ENCODE data around the gene TCF7.

Gene TCF7

DNA sequence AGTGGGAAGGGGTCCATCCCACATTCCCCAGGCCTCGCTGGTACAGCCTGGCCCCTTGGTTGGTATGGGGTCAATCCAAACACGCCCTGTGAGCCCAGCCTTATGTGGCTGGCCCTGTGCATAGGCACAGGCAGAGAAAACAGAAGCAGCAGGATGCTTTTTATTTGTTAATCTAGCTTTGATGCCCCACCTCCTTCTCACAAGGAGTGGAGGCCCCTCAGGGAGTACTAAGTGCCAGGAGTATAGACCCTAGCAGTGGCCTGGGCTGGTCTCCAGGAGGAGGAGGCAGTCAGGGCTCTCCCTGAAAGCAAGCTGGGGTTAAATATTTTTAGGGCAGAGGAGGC lies 14.6 kb upstream of the TCF7 start:
- no peaks in the 10 kb centered on the region for H3K9me3 ChIP-seq (ENCODE audit: control insufficient read depth in 1 of 2, low read length in 2 of 2)
- peak overlapping the region in 1 of 2 donors; percentile 21 for H3K9ac ChIP-seq (ENCODE audit: low read depth in 1 of 2, low read length in 2 of 2)
- H3K4me1 ChIP-seq (ENCODE audit: control insufficient read depth in 1 of 2, insufficient read depth in 2 of 2, low read length in 2 of 2) = peaks cover 33 to 39% of the 10 kb centered on the region in 2 donors
- no peak overlapping the region for H3K4me3 ChIP-seq (ENCODE audit: low read depth in 1 of 2, low read length in 2 of 2)
- no peaks in the 10 kb centered on the region for H3K36me3 ChIP-seq (ENCODE audit: control insufficient read depth in 1 of 2, insufficient read depth in 2 of 2, low read length in 2 of 2)
- no peak overlapping the region for H3K27ac ChIP-seq (ENCODE audit: low read depth, low read length)
- H3K27me3 ChIP-seq (ENCODE audit: control insufficient read depth in 1 of 2, insufficient read depth in 2 of 2, low read length in 2 of 2) = no peaks in the 10 kb centered on the region

DNA sequence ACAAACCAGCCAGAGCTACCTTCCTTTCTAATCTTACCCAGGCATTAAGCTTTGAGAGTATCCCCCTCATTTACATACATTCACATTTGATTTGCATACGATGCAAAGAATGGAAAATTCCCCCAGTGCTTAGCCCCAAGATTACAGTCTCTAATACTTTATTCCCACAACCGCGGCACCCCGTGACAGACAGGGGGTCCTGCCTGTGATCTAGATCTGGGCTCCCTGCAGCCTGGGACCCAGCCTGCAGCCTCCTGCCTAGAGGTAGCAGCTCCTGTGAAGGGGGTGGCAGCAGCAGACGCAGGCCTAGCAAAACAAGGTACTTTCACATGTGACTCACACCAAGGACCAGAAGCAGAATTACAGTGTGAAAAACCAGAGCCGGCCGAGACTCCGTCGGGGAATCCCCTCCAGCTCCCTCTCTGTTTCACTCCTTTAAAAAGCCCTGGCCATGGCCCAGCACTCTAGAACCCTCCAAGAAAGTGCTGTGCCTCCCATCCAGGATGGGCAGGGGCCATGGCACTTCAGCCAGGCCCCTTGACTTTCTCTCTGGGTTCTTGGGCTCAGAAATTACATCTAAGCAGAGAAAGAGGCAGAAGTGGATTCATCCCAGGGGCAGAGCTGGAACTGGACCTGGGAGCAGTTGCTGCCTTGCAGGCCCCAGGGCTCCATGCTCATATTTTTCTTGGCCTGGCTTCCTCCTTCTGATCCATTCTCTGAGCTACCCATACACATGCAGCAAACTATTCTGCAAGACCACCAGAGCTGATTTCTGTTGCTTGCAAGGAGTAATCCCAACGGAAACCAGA lies 14.0 kb upstream of the TCF7 start:
- H3K36me3 ChIP-seq (ENCODE audit: control insufficient read depth in 1 of 2, insufficient read depth in 2 of 2, low read length in 2 of 2) = no peaks in the 10 kb centered on the region
- H3K4me1 ChIP-seq (ENCODE audit: control insufficient read depth in 1 of 2, insufficient read depth in 2 of 2, low read length in 2 of 2) = peaks cover 30 to 37% of the 10 kb centered on the region in 2 donors
- H3K4me3 ChIP-seq (ENCODE audit: low read depth in 1 of 2, low read length in 2 of 2) = no peak overlapping the region
- no peak overlapping the region for H3K27ac ChIP-seq (ENCODE audit: low read depth, low read length)
- H3K9ac ChIP-seq (ENCODE audit: low read depth in 1 of 2, low read length in 2 of 2) = peak overlapping the region in 1 of 2 donors; percentile 21
- H3K9me3 ChIP-seq (ENCODE audit: control insufficient read depth in 1 of 2, low read length in 2 of 2) = no peaks in the 10 kb centered on the region
- H3K27me3 ChIP-seq (ENCODE audit: control insufficient read depth in 1 of 2, insufficient read depth in 2 of 2, low read length in 2 of 2) = no peaks in the 10 kb centered on the region

GRCh38 chr5:134101686-134102439 lies 12.6 kb upstream of the TCF7 start:
- no peak overlapping the region for H3K9ac ChIP-seq (ENCODE audit: low read depth in 1 of 2, low read length in 2 of 2)
- no peak overlapping the region for H3K27ac ChIP-seq (ENCODE audit: low read depth, low read length)
- no peaks in the 10 kb centered on the region for H3K36me3 ChIP-seq (ENCODE audit: control insufficient read depth in 1 of 2, insufficient read depth in 2 of 2, low read length in 2 of 2)
- no peaks in the 10 kb centered on the region for H3K27me3 ChIP-seq (ENCODE audit: control insufficient read depth in 1 of 2, insufficient read depth in 2 of 2, low read length in 2 of 2)
- H3K9me3 ChIP-seq (ENCODE audit: control insufficient read depth in 1 of 2, low read length in 2 of 2) = no peaks in the 10 kb centered on the region
- H3K4me1 ChIP-seq (ENCODE audit: control insufficient read depth in 1 of 2, insufficient read depth in 2 of 2, low read length in 2 of 2) = peaks cover 30 to 33% of the 10 kb centered on the region in 2 donors
- no peak overlapping the region for H3K4me3 ChIP-seq (ENCODE audit: low read depth in 1 of 2, low read length in 2 of 2)

DNA sequence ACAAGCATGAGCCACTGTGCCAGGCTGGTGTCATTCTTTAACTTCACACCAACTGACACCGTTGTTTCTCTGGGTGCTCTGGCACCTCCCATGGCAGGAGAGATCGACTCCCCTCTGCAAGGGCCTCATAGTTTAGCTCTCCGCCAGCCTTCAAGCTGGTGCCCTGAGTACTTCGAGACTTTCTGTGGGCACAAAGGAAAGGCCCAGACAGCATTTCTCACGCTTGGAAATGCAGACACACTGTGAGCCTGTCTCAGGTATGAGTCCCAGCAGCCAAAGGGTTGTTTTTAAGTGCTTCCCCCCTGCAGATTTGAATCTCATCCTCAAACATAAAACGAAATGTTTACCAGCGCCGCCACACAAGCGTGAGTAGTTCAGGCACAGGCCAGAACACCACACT lies 11.1 kb upstream of the TCF7 start:
- Histone ChIP-seq H3K4me1 (ENCODE audit: control insufficient read depth in 1 of 2, insufficient read depth in 2 of 2, low read length in 2 of 2) (peaks cover 28 to 31% of the 10 kb centered on the region in 2 donors), H3K27ac (ENCODE audit: low read depth, low read length) (no peak overlapping the region), H3K9ac (ENCODE audit: low read depth in 1 of 2, low read length in 2 of 2) (no peak overlapping the region), H3K4me3 (ENCODE audit: low read depth in 1 of 2, low read length in 2 of 2) (no peak overlapping the region), H3K36me3 (ENCODE audit: control insufficient read depth in 1 of 2, insufficient read depth in 2 of 2, low read length in 2 of 2) (no peaks in the 10 kb centered on the region), H3K27me3 (ENCODE audit: control insufficient read depth in 1 of 2, insufficient read depth in 2 of 2, low read length in 2 of 2) (no peaks in the 10 kb centered on the region), H3K9me3 (ENCODE audit: control insufficient read depth in 1 of 2, low read length in 2 of 2) (no peaks in the 10 kb centered on the region)

DNA sequence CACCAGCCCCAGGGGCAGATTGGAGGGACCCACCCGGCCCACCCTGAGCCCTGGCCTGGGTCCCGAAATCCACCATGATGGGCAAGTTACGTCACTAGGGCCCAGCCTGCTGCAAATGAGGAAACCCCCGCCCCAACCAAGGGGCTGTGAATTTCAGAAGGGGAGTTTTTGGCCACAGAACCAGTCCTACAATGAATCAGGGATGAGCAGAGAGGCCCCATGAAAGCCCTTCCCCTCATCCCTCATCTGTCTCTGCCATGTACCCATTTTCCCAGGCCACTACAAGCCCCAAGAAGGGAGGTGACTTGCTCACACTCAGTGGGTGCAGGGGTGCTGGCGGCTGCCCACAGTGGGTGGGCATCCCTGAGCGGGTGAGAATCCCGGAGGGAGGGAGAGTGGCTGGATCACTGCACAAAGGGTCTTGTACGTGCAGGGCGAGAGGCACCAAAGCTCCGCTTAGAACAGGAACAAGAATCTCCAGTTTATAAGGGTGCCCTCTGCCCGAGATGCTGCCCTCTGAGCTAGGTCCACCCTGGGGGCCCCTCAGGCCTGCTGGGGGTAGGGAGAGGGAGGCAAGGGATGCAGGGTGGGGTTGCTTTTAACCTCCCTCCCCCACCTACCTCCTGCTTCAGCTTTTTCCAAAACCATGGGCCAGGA lies 10.4 kb upstream of the TCF7 start:
- Histone ChIP-seq H3K9me3 (ENCODE audit: control insufficient read depth in 1 of 2, low read length in 2 of 2) (no peaks in the 10 kb centered on the region), H3K36me3 (ENCODE audit: control insufficient read depth in 1 of 2, insufficient read depth in 2 of 2, low read length in 2 of 2) (no peaks in the 10 kb centered on the region), H3K9ac (ENCODE audit: low read depth in 1 of 2, low read length in 2 of 2) (no peak overlapping the region), H3K27me3 (ENCODE audit: control insufficient read depth in 1 of 2, insufficient read depth in 2 of 2, low read length in 2 of 2) (no peaks in the 10 kb centered on the region), H3K4me3 (ENCODE audit: low read depth in 1 of 2, low read length in 2 of 2) (no peak overlapping the region), H3K27ac (ENCODE audit: low read depth, low read length) (no peak overlapping the region), H3K4me1 (ENCODE audit: control insufficient read depth in 1 of 2, insufficient read depth in 2 of 2, low read length in 2 of 2) (peaks cover 23% of the 10 kb centered on the region in 2 donors)

DNA sequence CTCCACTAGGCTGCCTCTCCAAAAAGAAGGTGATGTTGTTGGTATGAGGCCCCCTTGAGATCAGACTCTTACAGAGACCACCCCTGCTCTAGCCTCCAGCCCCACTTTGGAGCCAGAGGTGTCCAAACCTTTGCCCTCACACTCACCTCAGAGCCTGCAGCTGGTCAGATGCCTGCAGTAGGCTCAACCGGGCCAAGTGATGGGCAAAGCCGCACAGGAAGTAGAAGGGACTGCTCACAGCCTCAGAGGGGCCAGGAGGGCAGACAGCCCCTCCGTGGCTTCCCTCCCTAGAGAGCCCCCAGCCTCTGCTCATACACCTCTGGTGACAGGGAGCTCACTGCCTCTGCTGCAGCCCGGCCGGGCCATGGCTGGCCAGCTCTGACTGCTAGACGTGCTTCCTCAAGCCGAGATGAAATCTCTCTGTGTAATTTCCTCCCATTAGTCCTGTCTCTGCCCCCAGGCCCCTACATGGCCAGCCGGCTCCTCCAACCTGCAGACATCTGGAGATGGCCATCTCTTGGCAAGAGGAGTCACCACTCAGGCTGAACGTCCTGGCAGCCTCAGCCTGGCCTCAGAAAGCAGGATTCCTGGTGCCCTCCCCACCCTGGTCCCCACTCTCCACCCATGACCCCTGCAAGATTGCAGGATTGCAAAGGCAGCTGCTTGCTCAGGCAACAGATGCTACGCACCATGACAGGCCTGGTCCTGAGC lies 7.3 kb upstream of the TCF7 start:
- H3K9ac ChIP-seq (ENCODE audit: low read depth in 1 of 2, low read length in 2 of 2) = no peak overlapping the region
- no peaks in the 10 kb centered on the region for H3K36me3 ChIP-seq (ENCODE audit: control insufficient read depth in 1 of 2, insufficient read depth in 2 of 2, low read length in 2 of 2)
- no peak overlapping the region for H3K4me3 ChIP-seq (ENCODE audit: low read depth in 1 of 2, low read length in 2 of 2)
- no peaks in the 10 kb centered on the region for H3K9me3 ChIP-seq (ENCODE audit: control insufficient read depth in 1 of 2, low read length in 2 of 2)
- no peaks in the 10 kb centered on the region for H3K4me1 ChIP-seq (ENCODE audit: control insufficient read depth in 1 of 2, insufficient read depth in 2 of 2, low read length in 2 of 2)
- H3K27ac ChIP-seq (ENCODE audit: low read depth, low read length) = no peak overlapping the region
- peaks cover 0 to 3% of the 10 kb centered on the region in 2 donors for H3K27me3 ChIP-seq (ENCODE audit: control insufficient read depth in 1 of 2, insufficient read depth in 2 of 2, low read length in 2 of 2)

DNA sequence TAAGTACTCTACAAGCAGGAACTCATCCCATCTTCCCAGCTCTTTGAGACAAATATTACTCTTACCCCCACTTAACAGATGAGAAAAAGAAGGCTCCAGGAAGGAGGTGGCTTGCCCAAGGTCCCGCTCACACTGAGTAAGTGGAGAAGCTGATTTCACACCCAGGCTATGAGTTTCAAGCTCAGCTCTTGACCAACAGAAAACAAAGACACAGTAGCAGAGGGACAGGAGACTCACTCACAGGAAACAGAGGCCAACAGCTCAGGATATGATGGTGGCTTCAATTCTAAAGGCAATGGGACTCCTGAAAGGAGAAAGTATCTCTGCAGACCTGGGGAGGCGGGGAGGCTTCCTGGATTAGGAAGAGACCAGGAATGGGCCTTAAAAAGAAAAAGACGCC lies 6.7 kb upstream of the TCF7 start:
- H3K4me3 ChIP-seq (ENCODE audit: low read depth in 1 of 2, low read length in 2 of 2) = no peak overlapping the region
- H3K4me1 ChIP-seq (ENCODE audit: control insufficient read depth in 1 of 2, insufficient read depth in 2 of 2, low read length in 2 of 2) = no peaks in the 10 kb centered on the region
- H3K36me3 ChIP-seq (ENCODE audit: control insufficient read depth in 1 of 2, insufficient read depth in 2 of 2, low read length in 2 of 2) = no peaks in the 10 kb centered on the region
- peaks cover 0 to 3% of the 10 kb centered on the region in 2 donors for H3K27me3 ChIP-seq (ENCODE audit: control insufficient read depth in 1 of 2, insufficient read depth in 2 of 2, low read length in 2 of 2)
- no peak overlapping the region for H3K9ac ChIP-seq (ENCODE audit: low read depth in 1 of 2, low read length in 2 of 2)
- H3K27ac ChIP-seq (ENCODE audit: low read depth, low read length) = no peak overlapping the region
- no peaks in the 10 kb centered on the region for H3K9me3 ChIP-seq (ENCODE audit: control insufficient read depth in 1 of 2, low read length in 2 of 2)

- Histone ChIP-seq H3K36me3 (ENCODE audit: control insufficient read depth in 1 of 2, insufficient read depth in 2 of 2, low read length in 2 of 2) (no peaks in the 10 kb centered on the region), H3K9ac (ENCODE audit: low read depth in 1 of 2, low read length in 2 of 2) (no peak overlapping the region), H3K4me3 (ENCODE audit: low read depth in 1 of 2, low read length in 2 of 2) (no peak overlapping the region), H3K4me1 (ENCODE audit: control insufficient read depth in 1 of 2, insufficient read depth in 2 of 2, low read length in 2 of 2) (peaks cover 3 to 9% of the 10 kb centered on the region in 2 donors), H3K27me3 (ENCODE audit: control insufficient read depth in 1 of 2, insufficient read depth in 2 of 2, low read length in 2 of 2) (peaks cover 6 to 8% of the 10 kb centered on the region in 2 donors), H3K27ac (ENCODE audit: low read depth, low read length) (no peak overlapping the region), H3K9me3 (ENCODE audit: control insufficient read depth in 1 of 2, low read length in 2 of 2) (no peaks in the 10 kb centered on the region)
Measured at GRCh38 chr5:134110382-134110781, 4.1 kb upstream of the TCF7 start.

- H3K27me3 ChIP-seq (ENCODE audit: control insufficient read depth in 1 of 2, insufficient read depth in 2 of 2, low read length in 2 of 2) = peaks cover 6 to 8% of the 10 kb centered on the region in 2 donors
- no peak overlapping the region for H3K9ac ChIP-seq (ENCODE audit: low read depth in 1 of 2, low read length in 2 of 2)
- peaks cover 3 to 20% of the 10 kb centered on the region in 2 donors for H3K4me1 ChIP-seq (ENCODE audit: control insufficient read depth in 1 of 2, insufficient read depth in 2 of 2, low read length in 2 of 2)
- no peaks in the 10 kb centered on the region for H3K9me3 ChIP-seq (ENCODE audit: control insufficient read depth in 1 of 2, low read length in 2 of 2)
- H3K4me3 ChIP-seq (ENCODE audit: low read depth in 1 of 2, low read length in 2 of 2) = no peak overlapping the region
- H3K36me3 ChIP-seq (ENCODE audit: control insufficient read depth in 1 of 2, insufficient read depth in 2 of 2, low read length in 2 of 2) = no peaks in the 10 kb centered on the region
- no peak overlapping the region for H3K27ac ChIP-seq (ENCODE audit: low read depth, low read length)
Measured at GRCh38 chr5:134111741-134112647, 2.5 kb upstream of the TCF7 start.
